GM23338 (cell line): ENCODE measurements around the gene PKP2.

Source experiments
- CREB1 ChIP-seq: fragments of 250-450 bp; sonication (Bioruptor Pico); IDR thresholded peaks from 2 replicates; pipeline ENCODE4 v1.5.0; 2020; ENCODE audit warnings: low read depth, mild to moderate bottlenecking, moderate library complexity
- CTCF ChIP-seq, 2 experiments: fragments of 200-600 bp in 1 of 2; sonication (generic) in 1 of 2; conservative IDR thresholded peaks; 2 replicates each; pipeline versions ENCODE4 v1.5.1 to v1.6.1; 2016 to 2017; ENCODE audit warnings: antibody characterized with exemption in 2 of 2, low read depth in 2 of 2, mild to moderate bottlenecking in 2 of 2, moderate library complexity in 1 of 2
- EZH2 ChIP-seq: fragments of 200-600 bp; sonication (generic); IDR thresholded peaks from one replicate; pipeline ENCODE4 v1.8.0; 2017; ENCODE audit warnings: antibody characterized with exemption, mild to moderate bottlenecking, low read depth; ENCODE audit not compliant: unreplicated experiment

GRCh38 chr12:32811686-32812392 is 84.7 kb downstream of the PKP2 start:
- TF ChIP-seq CTCF (conservative IDR thresholded peaks at IDR 0.05; ENCODE audit: low read depth in 2 of 2) (no peak), EZH2 (no peak), CREB1 (no peak)
